ENCODE results near the gene MS4A15.

GRCh38 chr11:60809691-60810090 lies 53.0 kb downstream of the MS4A15 start:
- TF ChIP-seq GATA2 (IDR thresholded peaks at IDR 0.05; ENCODE audit: low read depth, low read length): no peak
- TF ChIP-seq GATA3 (IDR thresholded peaks at IDR 0.05; ENCODE audit: low read depth, low read length): no peak
